ENCODE measurements around the gene XPO6.

XPO6 gene

GRCh38 chr16:28059841-28060575, 151.8 kb downstream of the XPO6 start:
- no peak for DNase-seq

DNA sequence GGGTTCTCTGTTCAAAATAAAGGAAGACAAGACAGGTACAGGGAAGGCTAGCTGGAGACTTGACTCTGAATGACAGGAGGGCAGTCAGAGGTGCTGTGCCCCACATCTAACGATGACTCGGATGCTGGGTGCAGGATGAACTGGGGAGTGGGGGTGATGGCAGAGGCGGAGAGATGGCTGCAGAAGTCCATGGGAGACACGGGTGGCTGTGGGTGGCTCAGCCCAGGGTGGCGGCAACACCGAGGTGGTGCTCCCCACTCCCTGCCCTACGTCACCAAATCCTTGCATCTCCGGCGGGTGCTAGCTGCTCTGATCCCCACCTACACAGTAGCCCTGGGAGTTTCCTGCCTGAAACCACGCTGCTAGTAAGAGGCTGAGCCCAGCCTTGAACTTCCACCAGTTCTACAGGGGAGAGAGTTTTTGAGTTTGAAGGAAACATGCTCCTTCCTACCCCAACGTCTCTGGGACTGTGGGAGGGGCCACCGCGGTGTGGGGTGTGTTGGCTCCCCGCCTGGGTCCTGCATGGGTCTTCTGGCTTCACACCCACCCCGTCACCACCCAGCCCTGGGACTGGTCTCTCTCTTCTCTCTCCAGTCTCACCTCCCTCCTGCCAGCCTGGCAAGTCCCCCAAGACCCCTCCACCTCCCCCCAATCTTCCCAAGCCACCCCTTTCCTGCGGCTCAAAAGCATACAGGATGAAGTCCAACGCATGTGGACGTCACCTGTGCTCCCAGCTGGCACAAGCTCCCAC, 152.8 kb downstream of the XPO6 start:
- no peak for DNase-seq

GRCh38 chr16:28057949-28058348, 153.8 kb downstream of the XPO6 start:
- DNase-seq: no peak

DNA sequence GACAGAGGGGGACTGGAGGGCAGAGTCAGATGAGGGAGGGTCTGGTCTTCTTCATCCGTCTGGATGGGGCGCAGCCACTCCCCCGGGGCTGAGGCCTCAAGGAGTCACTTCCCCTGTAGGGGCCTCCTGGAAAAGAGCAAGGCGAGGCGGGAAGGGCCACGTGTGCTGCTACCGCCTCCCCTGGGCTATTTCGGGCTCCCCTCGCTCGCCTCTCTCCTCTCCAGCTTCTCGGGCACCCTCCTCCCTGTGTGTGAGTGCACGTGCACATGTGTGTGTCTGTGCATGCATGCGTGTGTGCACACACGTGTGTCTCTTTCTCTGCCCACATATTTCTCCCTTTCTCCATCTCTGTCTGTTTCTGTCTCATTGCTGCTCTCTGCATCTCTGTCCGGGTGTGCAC, 158.3 kb downstream of the XPO6 start:
- DNase-seq: no peak

DNA sequence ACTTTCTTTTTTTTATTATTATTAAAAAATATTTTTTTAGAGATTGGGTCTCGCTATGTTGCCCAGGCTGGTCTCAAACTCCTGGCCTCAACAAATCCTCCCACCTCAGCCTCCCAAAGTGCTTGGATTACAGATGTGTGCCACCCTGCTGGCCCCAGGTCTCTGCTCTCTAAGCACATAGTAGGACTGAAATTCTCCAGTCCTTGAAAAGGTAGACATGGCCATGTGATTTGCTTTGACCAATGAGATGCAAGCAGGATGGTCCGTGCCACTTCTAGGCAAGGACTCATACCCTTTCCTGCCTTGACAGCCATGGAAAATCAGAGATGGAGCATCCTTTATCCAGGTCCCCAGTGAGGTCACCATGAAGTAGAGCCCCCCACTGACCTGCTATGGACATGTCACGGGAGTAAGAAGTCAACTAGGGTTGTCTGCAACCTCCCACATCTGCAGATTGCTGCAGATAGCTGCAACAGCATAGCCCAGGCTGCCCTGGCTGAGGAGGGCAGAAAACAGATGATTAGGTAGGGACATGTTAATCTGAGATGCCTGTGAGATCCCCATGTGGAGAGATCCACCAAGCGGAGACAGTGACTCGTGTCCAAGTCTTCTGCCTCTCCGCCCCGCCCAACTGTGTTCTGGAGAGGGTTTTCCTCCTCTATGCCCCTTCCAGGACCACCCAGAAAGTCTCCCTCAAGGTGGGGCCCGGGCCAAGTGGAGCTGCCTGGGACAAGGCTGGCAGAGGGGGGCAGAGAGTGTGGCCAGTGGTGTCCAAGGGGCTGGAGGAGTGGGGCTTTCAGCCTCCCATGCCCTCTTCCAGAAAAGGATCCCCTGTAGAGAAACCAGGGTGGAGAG, 159.3 kb downstream of the XPO6 start:
- no peak for DNase-seq

GRCh38 chr16:28051486-28051885, 160.3 kb downstream of the XPO6 start:
- DNase-seq: no peak

Measured in EL (cell line).